Keratinocyte (primary cell): ENCODE measurements around the gene CCDC80. TPM values are rescaled to one million over a fixed set of nuclear protein-coding genes. Genes with fewer than 3 reads are reported as not detected.
A peak's percentile ranks its signal among the peaks of the same experiment; 100 is the strongest.

Experiments used
- DNase-seq: peaks from one replicate; pipeline ENCODE4 v3.0.0-alpha.2; 2011; ENCODE audit warnings: low read depth, missing footprints, low spot score
- FAIRE-seq: peaks from 2 replicates; lab custom pipeline; 2011; peaks lifted over from hg19 to GRCh38; lab: Jason Lieb, UNC
- H2AFZ ChIP-seq: 2 replicates; pipeline ENCODE4 v1.6.0; 2012; ENCODE audit warnings: low read length, control low read depth, inconsistent platforms; ENCODE audit not compliant: control insufficient read depth
- H3K27ac ChIP-seq: 2 replicates; pipeline ENCODE4 v1.5.1; 2011; ENCODE audit warnings: low read length; ENCODE audit not compliant: control insufficient read depth, insufficient read depth
- H3K27me3 ChIP-seq: 3 replicates; pipeline ENCODE4 v1.6.0; 2011; ENCODE audit warnings: low read length; ENCODE audit not compliant: control insufficient read depth, insufficient read depth; ENCODE audit errors: extremely low read depth
- H3K36me3 ChIP-seq, 2 experiments: 2 replicates in 1 of 2; 3 replicates in 1 of 2; pipeline ENCODE4 v1.5.1; 2011; ENCODE audit warnings: low read length in 2 of 2, mild to moderate bottlenecking in 1 of 2; ENCODE audit not compliant: control insufficient read depth in 2 of 2, insufficient read depth in 2 of 2; ENCODE audit errors: extremely low read depth in 1 of 2
- H3K4me1 ChIP-seq: 3 replicates; pipeline ENCODE4 v1.5.1; 2011; ENCODE audit warnings: low read length; ENCODE audit not compliant: control insufficient read depth, insufficient read depth; ENCODE audit errors: extremely low read depth
- H3K4me2 ChIP-seq: 3 replicates; pipeline ENCODE4 v1.6.0; 2011; ENCODE audit warnings: low read depth, low read length; ENCODE audit not compliant: control insufficient read depth, insufficient read depth; ENCODE audit errors: extremely low read depth
- H3K4me3 ChIP-seq, 3 experiments: fragments of 200-600 bp in 1 of 3; sonication (generic) in 1 of 3; 2 replicates in 2 of 3; 3 replicates in 1 of 3; pipeline ENCODE4 v1.5.1; 2011 to 2016; ENCODE audit warnings: low read length in 3 of 3, mild to moderate bottlenecking in 3 of 3, control low read depth in 2 of 3, inconsistent platforms in 1 of 3, low read depth in 1 of 3, mixed read lengths in 1 of 3, mixed run types in 1 of 3, moderate library complexity in 1 of 3; ENCODE audit not compliant: control insufficient read depth in 2 of 3, insufficient read depth in 2 of 3; ENCODE audit errors: extremely low read depth in 1 of 3
- H3K79me2 ChIP-seq: 2 replicates; pipeline ENCODE4 v1.6.0; 2012; ENCODE audit warnings: low read length; ENCODE audit not compliant: control insufficient read depth, insufficient read depth
- H3K9ac ChIP-seq: 3 replicates; pipeline ENCODE4 v1.6.0; 2011; ENCODE audit warnings: low read length; ENCODE audit not compliant: control insufficient read depth, insufficient read depth; ENCODE audit errors: extremely low read depth
- H3K9me1 ChIP-seq: 3 replicates; pipeline ENCODE4 v1.6.0; 2011; ENCODE audit warnings: low read length; ENCODE audit not compliant: control insufficient read depth, insufficient read depth; ENCODE audit errors: extremely low read depth
- H3K9me3 ChIP-seq: 2 replicates; pipeline ENCODE4 v1.5.1; 2012; ENCODE audit warnings: low read depth, low read length; ENCODE audit not compliant: control insufficient read depth
- H4K20me1 ChIP-seq: 3 replicates; pipeline ENCODE4 v1.6.0; 2011; ENCODE audit warnings: low read length; ENCODE audit not compliant: control insufficient read depth, insufficient read depth; ENCODE audit errors: extremely low read depth
- CTCF ChIP-seq, 3 experiments: IDR thresholded peaks in 1 of 3; conservative IDR thresholded peaks in 1 of 3; optimal IDR thresholded peaks in 1 of 3; 2 replicates in 2 of 3; 3 replicates in 1 of 3; pipeline versions ENCODE3 to v1.5.1; 2011; ENCODE audit warnings: low read length in 3 of 3, mild to moderate bottlenecking in 3 of 3, moderate library complexity in 2 of 3, control low read depth in 1 of 3, inconsistent platforms in 1 of 3; ENCODE audit not compliant: insufficient read depth in 2 of 3; ENCODE audit errors: extremely low read depth in 1 of 3
- EZH2 ChIP-seq: IDR thresholded peaks from one replicate; pipeline ENCODE4 v1.6.1; 2012; ENCODE audit warnings: inconsistent platforms, mild to moderate bottlenecking, low read length, moderate library complexity
- dilution Hi-C: fragments of 300-500 bp; cut with MboI; formaldehyde crosslinking; loops from one replicate; pipeline ENCODE4 v1.7.0; 2020; ENCODE audit warnings: low sequenced_read_pairs; ENCODE audit not compliant: extremely low pct_ligation_motif_present
- polyA plus RNA-seq, 5 experiments: library from polyadenylated mRNA; depleted of rRNA in 3 of 5; stranded (reverse) in 3 of 5; stranded (forward) in 1 of 5; unstranded in 1 of 5; fragments of >200 nt; gene quantifications; 1 replicate in 1 of 5; 2 replicates in 3 of 5; 3 replicates in 1 of 5; pipeline versions ENCODE4 v1.2.1 to v1.2.3, GENCODE V29; 2011 to 2012; ENCODE audit warnings: missing spikeins in 2 of 5, low read depth in 1 of 5, low replicate concordance in 1 of 5

CCDC80 gene
- polyA plus RNA-seq, 1 donor (not counting 4 experiments of a cell fraction or from before 2014, with no cell fraction given) = 12.8 TPM

GRCh38 chr3:112672716-112673541 is 32.0 kb upstream of the CCDC80 start:
- no peak for FAIRE-seq
- Histone ChIP-seq H3K27ac (no peak overlapping the region), H3K9ac (no peak overlapping the region), H3K4me2 (no peak overlapping the region), H3K4me3 (no peak overlapping the region), H3K9me1 (no peaks in the 10 kb centered on the region), H3K36me3 (no peaks in the 10 kb centered on the region), H3K79me2 (no peaks in the 10 kb centered on the region), H3K27me3 (no peaks in the 10 kb centered on the region), H2AFZ (no peak overlapping the region), H4K20me1 (no peaks in the 10 kb centered on the region), H3K9me3 (no peaks in the 10 kb centered on the region), H3K4me1 (peaks cover 33% of the 10 kb centered on the region)
- TF ChIP-seq EZH2 (no peak), CTCF (optimal IDR thresholded peaks at IDR 0.05 in 1 of 3, IDR thresholded peaks at IDR 0.05 in 1 of 3, conservative IDR thresholded peaks at IDR 0.05 in 1 of 3; ENCODE audit: extremely low read depth in 1 of 3, insufficient read depth in 2 of 3, low read length in 3 of 3) (no peak)
- no peak for DNase-seq
- dilution Hi-C loops = no loop called here

- no peak overlapping the region for H2AFZ ChIP-seq
- peaks cover 29% of the 10 kb centered on the region for H3K4me1 ChIP-seq
- no peak overlapping the region for H3K27ac ChIP-seq
- H3K4me3 ChIP-seq = no peak overlapping the region
- no peaks in the 10 kb centered on the region for H3K79me2 ChIP-seq
- H4K20me1 ChIP-seq = no peaks in the 10 kb centered on the region
- DNase-seq (no peak), FAIRE-seq (peak; percentile 34)
- H3K9me3 ChIP-seq = no peaks in the 10 kb centered on the region
- H3K36me3 ChIP-seq = no peaks in the 10 kb centered on the region
- H3K9ac ChIP-seq = no peak overlapping the region
- no peak for TF ChIP-seq EZH2
- TF ChIP-seq CTCF (optimal IDR thresholded peaks at IDR 0.05 in 1 of 3, IDR thresholded peaks at IDR 0.05 in 1 of 3, conservative IDR thresholded peaks at IDR 0.05 in 1 of 3; ENCODE audit: extremely low read depth in 1 of 3, insufficient read depth in 2 of 3, low read length in 3 of 3) = no peak
- dilution Hi-C loops = no loop called here
- no peaks in the 10 kb centered on the region for H3K9me1 ChIP-seq
- H3K4me2 ChIP-seq = no peak overlapping the region
- H3K27me3 ChIP-seq = no peaks in the 10 kb centered on the region
Measured at GRCh38 chr3:112671930-112672715, 31.2 kb upstream of the CCDC80 start.
